ENCODE data around the gene MPP4.

Gene MPP4

GRCh38 chr2:201698588-201699226, at the start of gene MPP4:
Gene MPP4 (minus strand): TSS chr2:201698644. CDS start chr2:201693954, 4,690 bp downstream.
- peak; percentile 38 for DNase-seq (ENCODE audit: low read depth, low spot score)

GRCh38 chr2:201746551-201746950, 48.1 kb upstream of the MPP4 start:
- DNase-seq (ENCODE audit: low read depth, low spot score): no peak

GRCh38 chr2:201735486-201735885, 37.0 kb upstream of the MPP4 start:
- DNase-seq (ENCODE audit: low read depth, low spot score): no peak

- no peak for DNase-seq (ENCODE audit: low read depth, low spot score)
Measured at GRCh38 chr2:201734111-201734510, 35.7 kb upstream of the MPP4 start.

- DNase-seq (ENCODE audit: low read depth, low spot score): no peak
Measured at GRCh38 chr2:201733544-201733943, 35.1 kb upstream of the MPP4 start.

GRCh38 chr2:201730651-201731285, 32.3 kb upstream of the MPP4 start:
- DNase-seq (ENCODE audit: low read depth, low spot score): no peak

- DNase-seq (ENCODE audit: low read depth, low spot score): no peak
Measured at GRCh38 chr2:201715459-201715858, 17.0 kb upstream of the MPP4 start.

GRCh38 chr2:201712726-201713125, 14.3 kb upstream of the MPP4 start:
- peak; percentile 5 for DNase-seq (ENCODE audit: low read depth, low spot score)

GRCh38 chr2:201709747-201710146, 11.3 kb upstream of the MPP4 start:
- DNase-seq (ENCODE audit: low read depth, low spot score): no peak

- no peak for DNase-seq (ENCODE audit: low read depth, low spot score)
Measured at GRCh38 chr2:201709049-201709448, 10.6 kb upstream of the MPP4 start.

- DNase-seq (ENCODE audit: low read depth, low spot score): peak; percentile 28
Measured at GRCh38 chr2:201707753-201708152, 9.3 kb upstream of the MPP4 start.

- no peak for DNase-seq (ENCODE audit: low read depth, low spot score)
Measured at GRCh38 chr2:201707142-201707541, 8.7 kb upstream of the MPP4 start.

GRCh38 chr2:201704536-201704935, 6.1 kb upstream of the MPP4 start:
- no peak for DNase-seq (ENCODE audit: low read depth, low spot score)

- DNase-seq (ENCODE audit: low read depth, low spot score): no peak
Measured at GRCh38 chr2:201701646-201702045, 3.2 kb upstream of the MPP4 start.

GRCh38 chr2:201699416-201699815, 972 bp upstream of the MPP4 start:
- no peak for DNase-seq (ENCODE audit: low read depth, low spot score)

- peak; percentile 71 for DNase-seq (ENCODE audit: low read depth, low spot score)
Measured at GRCh38 chr2:201697899-201698298, 545 bp downstream of the MPP4 start.

GRCh38 chr2:201696151-201696659, 2.2 kb downstream of the MPP4 start:
- peak; percentile 79 for DNase-seq (ENCODE audit: low read depth, low spot score)

GRCh38 chr2:201685156-201685555, 13.3 kb downstream of the MPP4 start:
- DNase-seq (ENCODE audit: low read depth, low spot score): no peak

GRCh38 chr2:201680743-201681142, 17.7 kb downstream of the MPP4 start:
- DNase-seq (ENCODE audit: low read depth, low spot score): no peak

- DNase-seq (ENCODE audit: low read depth, low spot score): no peak
Measured at GRCh38 chr2:201678401-201678800, 20.0 kb downstream of the MPP4 start.

GRCh38 chr2:201675454-201675853, 23.0 kb downstream of the MPP4 start:
- no peak for DNase-seq (ENCODE audit: low read depth, low spot score)

- no peak for DNase-seq (ENCODE audit: low read depth, low spot score)
Measured at GRCh38 chr2:201674794-201675193, 23.6 kb downstream of the MPP4 start.

GRCh38 chr2:201674298-201674697, 24.1 kb downstream of the MPP4 start:
- DNase-seq (ENCODE audit: low read depth, low spot score): no peak
